GM21447 (cell line): Measurements from ENCODE around the gene SOD2.
"Not testable (repeated sequence)": the region's sequence is repeated elsewhere in the genome, so short reads cannot be mapped to it uniquely, and the experiment has no call there.

Source experiments
- ATAC-seq: cut with Tn5 transposase; IDR thresholded peaks from one replicate; pipeline ENCODE4 v1.9.1; 2021; ENCODE audit not compliant: unreplicated experiment

SOD2 gene

GRCh38 chr6:159716247-159717096, 23.4 kb upstream of the SOD2 start:
- no peak for ATAC-seq

GRCh38 chr6:159715605-159716004, 22.6 kb upstream of the SOD2 start:
- no peak for ATAC-seq

GRCh38 chr6:159715166-159715565, 22.1 kb upstream of the SOD2 start:
- ATAC-seq = no peak

GRCh38 chr6:159714404-159714803, 21.4 kb upstream of the SOD2 start:
- no peak for ATAC-seq

GRCh38 chr6:159713984-159714383, 20.9 kb upstream of the SOD2 start:
- no peak for ATAC-seq

GRCh38 chr6:159712389-159712788, 19.3 kb upstream of the SOD2 start:
- ATAC-seq = not testable (repeated sequence)

GRCh38 chr6:159710603-159711002, 17.6 kb upstream of the SOD2 start:
- ATAC-seq = not testable (repeated sequence)

GRCh38 chr6:159701413-159701999, 8.5 kb upstream of the SOD2 start:
- no peak for ATAC-seq

GRCh38 chr6:159700970-159701369, 7.9 kb upstream of the SOD2 start:
- no peak for ATAC-seq

- no peak for ATAC-seq
These were observed 2.9 kb upstream of the SOD2 start for GRCh38 chr6:159695984-159696383.

- no peak for ATAC-seq
These were observed 979 bp upstream of the SOD2 start for GRCh38 chr6:159693894-159694545.

- peak; percentile 30 for ATAC-seq
These were observed 526 bp downstream of the SOD2 start for GRCh38 chr6:159692303-159693127.

GRCh38 chr6:159691963-159692287, 1.1 kb downstream of the SOD2 start:
- ATAC-seq = no peak

GRCh38 chr6:159691133-159691962, 1.7 kb downstream of the SOD2 start:
- ATAC-seq = no peak

GRCh38 chr6:159690135-159690534, 2.9 kb downstream of the SOD2 start:
- ATAC-seq = not testable (repeated sequence)

- no peak for ATAC-seq
These were observed 4.0 kb downstream of the SOD2 start for GRCh38 chr6:159689001-159689400.

GRCh38 chr6:159688266-159688905, 4.7 kb downstream of the SOD2 start:
- ATAC-seq = no peak

GRCh38 chr6:159687341-159687740, 5.7 kb downstream of the SOD2 start:
- no peak for ATAC-seq

GRCh38 chr6:159686703-159687102, 6.3 kb downstream of the SOD2 start:
- no peak for ATAC-seq

- ATAC-seq = no peak
These were observed 7.0 kb downstream of the SOD2 start for GRCh38 chr6:159686040-159686439.
